HepG2 (cell line): Measurements from ENCODE around the gene ARGLU1. TPM values are rescaled to one million over a fixed set of nuclear protein-coding genes. Genes with fewer than 3 reads are reported as not detected.

Source experiments
- ATAC-seq: fragments of 200-7000 bp; cut with Tn5 transposase; 3 replicates; pipeline ENCODE4 v1.9.1; 2020; ENCODE audit warnings: mild to moderate bottlenecking, moderate library complexity
- BruUV-seq: library from RNA; stranded (reverse); fragments of 400-500 nt; replicated peaks from 2 replicates; lab custom pipeline; 2021; lab: Mats Ljungman, UMichigan
- CTCF ChIA-PET: fragments of 300-600 bp; formaldehyde crosslinking; extraction: SDS; loops from one replicate; lab custom pipeline; 2021; ENCODE audit warnings: low total read pairs, inconsistent platforms, low intra/inter-chr PET ratio; lab: Yijun Ruan, JAX
- POLR2A ChIA-PET: fragments of 350-600 bp; sonication (Branson Sonifier 250); formaldehyde crosslinking; loops from one replicate; lab custom pipeline; 2020; ENCODE audit warnings: antibody characterized with exemption, inconsistent platforms; lab: Yijun Ruan, JAX
- DNase-seq: peaks from one replicate; pipeline ENCODE4 v3.0.0-alpha.2; 2015; ENCODE audit warnings: low spot score
- FAIRE-seq: peaks from 3 replicates; lab custom pipeline; 2011; peaks lifted over from hg19 to GRCh38; lab: Jason Lieb, UNC
- H2AFZ ChIP-seq: one replicate; pipeline ENCODE4 v1.6.1; 2011; ENCODE audit warnings: low read length, inconsistent platforms
- H3K27ac ChIP-seq: fragments of 300-600 bp; 3 replicates; pipeline ENCODE4 v1.8.0; 2011; ENCODE audit warnings: mixed run types, mild to moderate bottlenecking, mixed read lengths, low read length, inconsistent platforms; ENCODE audit not compliant: insufficient read depth; ENCODE audit errors: extremely low read length
- H3K27me3 ChIP-seq, 2 experiments: fragments of 200-600 bp in 1 of 2; 2 replicates in 1 of 2; 3 replicates in 1 of 2; pipeline versions ENCODE4 v1.6.0 to v1.8.0; 2011; ENCODE audit warnings: low read length in 2 of 2, mild to moderate bottlenecking in 2 of 2, moderate library complexity in 2 of 2, inconsistent platforms in 1 of 2; ENCODE audit not compliant: insufficient read depth in 2 of 2, control insufficient read depth in 1 of 2
- H3K36me3 ChIP-seq, 2 experiments: fragments of 200-600 bp in 1 of 2; replicated peaks in 1 of 2; 2 replicates in 1 of 2; 3 replicates in 1 of 2; pipeline versions ENCODE4 v1.5.1 to v1.8.0; 2011; ENCODE audit warnings: low read length in 2 of 2, inconsistent platforms in 1 of 2; ENCODE audit not compliant: insufficient read depth in 2 of 2, control insufficient read depth in 1 of 2
- H3K4me1 ChIP-seq: 2 replicates; pipeline ENCODE4 v1.5.1; 2012; ENCODE audit warnings: low read length, inconsistent platforms; ENCODE audit not compliant: insufficient read depth
- H3K4me2 ChIP-seq: 2 replicates; pipeline ENCODE4 v1.6.0; 2011; ENCODE audit warnings: low read depth, low read length, inconsistent platforms
- H3K4me3 ChIP-seq, 3 experiments: fragments of 200-600 bp in 1 of 3; sonication (generic), shearing (Covaris generic) in 1 of 3; replicated peaks in 1 of 3; 2 replicates each; pipeline ENCODE4 v1.5.1; 2011 to 2016; ENCODE audit warnings: low read length in 3 of 3, inconsistent platforms in 2 of 3, low read depth in 2 of 3, mild to moderate bottlenecking in 2 of 3, control low read depth in 1 of 3, mixed read lengths in 1 of 3; ENCODE audit not compliant: insufficient read depth in 1 of 3
- H3K79me2 ChIP-seq: one replicate; pipeline ENCODE4 v1.6.1; 2011; ENCODE audit warnings: low read length, inconsistent platforms; ENCODE audit not compliant: insufficient read depth
- H3K9ac ChIP-seq: 2 replicates; pipeline ENCODE4 v1.6.0; 2011; ENCODE audit warnings: mild to moderate bottlenecking, low read depth, low read length, inconsistent platforms; ENCODE audit not compliant: insufficient read depth
- H3K9me3 ChIP-seq: 2 replicates; pipeline ENCODE4 v1.5.1; 2012; ENCODE audit warnings: mild to moderate bottlenecking, low read length
- H4K20me1 ChIP-seq: 2 replicates; pipeline ENCODE4 v1.6.0; 2011; ENCODE audit warnings: inconsistent platforms, mild to moderate bottlenecking, low read length, moderate library complexity; ENCODE audit not compliant: insufficient read depth
- AGO1 ChIP-seq: fragments of 200-400 bp; formaldehyde crosslinking; IDR thresholded peaks from 2 replicates; pipeline ENCODE4 v1.6.1; 2017; ENCODE audit warnings: mild to moderate bottlenecking, low read depth, low read length, moderate library complexity; ENCODE audit not compliant: poor library complexity, severe bottlenecking
- GTF3A ChIP-seq: sonication (generic); formaldehyde crosslinking; conservative IDR thresholded peaks from 2 replicates; pipeline ENCODE4 v1.4.0; 2020; ENCODE audit warnings: mild to moderate bottlenecking, missing genetic modification reagents
- MTF2 ChIP-seq: sonication (generic); formaldehyde crosslinking; IDR thresholded peaks from 2 replicates; pipeline ENCODE4 v1.5.0; 2020; ENCODE audit warnings: missing genetic modification reagents, borderline replicate concordance
- NFE2 ChIP-seq: sonication (generic); formaldehyde crosslinking; IDR thresholded peaks from 2 replicates; pipeline ENCODE4 v1.4.0; 2020; ENCODE audit warnings: missing genetic modification reagents
- NFYC ChIP-seq: IDR thresholded peaks from 2 replicates; pipeline ENCODE4 v1.6.1; 2016; ENCODE audit warnings: missing genetic modification reagents, missing compliant biosample characterization
- NR2C2 ChIP-seq: sonication (generic); formaldehyde crosslinking; IDR thresholded peaks from 2 replicates; pipeline ENCODE4 v1.4.0; 2020; ENCODE audit warnings: missing genetic modification reagents, mild to moderate bottlenecking, moderate library complexity, borderline replicate concordance
- RBFOX2 ChIP-seq: fragments of 200-400 bp; formaldehyde crosslinking; IDR thresholded peaks from 2 replicates; pipeline ENCODE4 v1.6.1; 2017; ENCODE audit warnings: low read depth, mild to moderate bottlenecking, low read length
- ZBTB1 ChIP-seq: sonication (generic); formaldehyde crosslinking; IDR thresholded peaks from 2 replicates; pipeline ENCODE4 v1.4.0; 2020; ENCODE audit warnings: missing genetic modification reagents, borderline replicate concordance
- ZMYM3 ChIP-seq: sonication (generic); formaldehyde crosslinking; IDR thresholded peaks from 2 replicates; pipeline ENCODE4 v1.5.1; 2020; ENCODE audit warnings: mild to moderate bottlenecking, missing genetic modification reagents
- ZNF160 ChIP-seq: sonication (generic); formaldehyde crosslinking; IDR thresholded peaks from 2 replicates; pipeline ENCODE4 v1.8.0; 2022; ENCODE audit warnings: mild to moderate bottlenecking, inconsistent platforms, missing genetic modification reagents
- ZNF678 ChIP-seq: sonication (generic); formaldehyde crosslinking; IDR thresholded peaks from 2 replicates; pipeline ENCODE4 v1.4.0; 2020; ENCODE audit warnings: mild to moderate bottlenecking, missing genetic modification reagents
- ZNF83 ChIP-seq: sonication (generic); formaldehyde crosslinking; IDR thresholded peaks from 2 replicates; pipeline ENCODE4 v1.4.0; 2020; ENCODE audit warnings: missing genetic modification reagents, mild to moderate bottlenecking, borderline replicate concordance
- WGBS: methylation state at CpG from one replicate; pipeline ENCODE4 v1.1.6; 2017; ENCODE audit warnings: low lambda C conversion rate; 5-methylcytosine and 5-hydroxymethylcytosine counted together
- in situ Hi-C: cut with HindIII; loops from 2 replicates; pipeline ENCODE4 v1.10.0; 2017; ENCODE audit warnings: low pct_unique_long_range_greater_than_20kb; ENCODE audit not compliant: extremely low pct_ligation_motif_present
- intact Hi-C: fragments of 100-400 bp; cut with micrococcal nuclease; formaldehyde crosslinking; loops from one replicate; pipeline ENCODE4 v1.10.0; 2022; ENCODE audit not compliant: unreplicated experiment
- polyA plus RNA-seq, 8 experiments: library from polyadenylated mRNA; depleted of rRNA in 3 of 8; stranded (reverse) in 7 of 8; unstranded in 1 of 8; fragments of >200 nt; fragmentation: Illumina TruSeq in 4 of 8; extraction: Trizol in 4 of 8; gene quantifications; 2 replicates each; pipeline versions ENCODE4 v1.2.1 to v1.2.3, GENCODE V29; 2011 to 2016; ENCODE audit warnings: low read depth in 4 of 8, missing spikeins in 1 of 8, mixed read lengths in 1 of 8; ENCODE audit not compliant: insufficient read depth in 1 of 8
- total RNA-seq, 5 experiments: library from RNA; depleted of rRNA; stranded (reverse); fragments of >200 nt; fragmentation: Illumina TruSeq; extraction: Trizol; gene quantifications; 2 replicates each; pipeline ENCODE4 v1.2.3, GENCODE V29; 2016; ENCODE audit warnings: low read depth in 1 of 5
- TF ChIP-seq, protein P1 (sequence below), 2 experiments: fragments of 450-650 bp in 1 of 2; sonication (generic) in 1 of 2; formaldehyde crosslinking; IDR thresholded peaks; 2 replicates each; pipeline versions ENCODE4 v1.5.0 to v1.8.0; 2020 to 2022; ENCODE audit warnings: mild to moderate bottlenecking in 1 of 2, missing genetic modification reagents in 1 of 2
- TF ChIP-seq, protein P2 (sequence below): IDR thresholded peaks from 2 replicates; pipeline ENCODE4 v1.6.1; 2016; ENCODE audit warnings: control low read depth
- TF ChIP-seq, protein P3 (sequence below): sonication (generic); formaldehyde crosslinking; IDR thresholded peaks from 2 replicates; pipeline ENCODE4 v1.4.0; 2020; ENCODE audit warnings: low read depth, mild to moderate bottlenecking, missing genetic modification reagents
- TF ChIP-seq, protein P4 (sequence below): sonication (generic); formaldehyde crosslinking; IDR thresholded peaks from 2 replicates; pipeline ENCODE4 v1.4.0; 2020; ENCODE audit warnings: missing genetic modification reagents; ENCODE audit errors: not compliant biosample characterization

Gene ARGLU1
- total and polyA plus RNA-seq, 2 of the 13 experiments (the other 11 are each of a cell fraction or from before 2014, with no cell fraction given): 47.1 to 70.6 TPM

DNA sequence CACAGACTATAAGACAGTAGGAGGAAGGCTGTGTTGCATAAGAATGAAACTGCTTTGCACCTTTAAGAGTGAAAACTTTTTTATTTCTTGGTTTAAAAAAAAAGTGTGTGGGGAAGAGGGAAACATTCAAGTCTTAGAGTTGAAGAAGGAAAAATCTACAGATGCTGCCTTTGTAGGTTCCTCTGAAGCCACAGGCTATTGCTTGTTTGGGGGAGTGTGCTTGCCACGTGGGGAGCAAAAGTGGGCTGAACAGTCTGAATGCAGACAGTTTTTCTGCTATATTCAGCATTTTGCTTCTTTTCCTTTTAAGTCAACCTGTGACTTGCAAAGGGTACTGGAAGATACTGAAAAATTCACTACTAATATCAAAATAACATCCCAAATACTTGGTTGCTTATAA is 69.4 kb downstream of the ARGLU1 start:
- no peaks in the 10 kb centered on the region for H3K36me3 ChIP-seq
- no peaks in the 10 kb centered on the region for H3K4me1 ChIP-seq
- CTCF ChIA-PET: no interaction called here
- FAIRE-seq (no peak), DNase-seq (no peak), ATAC-seq (no peak)
- H3K9me3 ChIP-seq: no peaks in the 10 kb centered on the region
- H3K4me3 ChIP-seq: no peak overlapping the region
- H3K79me2 ChIP-seq: no peaks in the 10 kb centered on the region
- in situ Hi-C loops (no loop called here), intact Hi-C loops (no loop called here)
- no peaks in the 10 kb centered on the region for H3K27me3 ChIP-seq
- no peaks in the 10 kb centered on the region for H4K20me1 ChIP-seq
- BruUV-seq: no TSS peak
- H2AFZ ChIP-seq: no peak overlapping the region
- 5% methylated on average over 1 of the region's 1 CpG for WGBS
- TF ChIP-seq, protein P1, sequence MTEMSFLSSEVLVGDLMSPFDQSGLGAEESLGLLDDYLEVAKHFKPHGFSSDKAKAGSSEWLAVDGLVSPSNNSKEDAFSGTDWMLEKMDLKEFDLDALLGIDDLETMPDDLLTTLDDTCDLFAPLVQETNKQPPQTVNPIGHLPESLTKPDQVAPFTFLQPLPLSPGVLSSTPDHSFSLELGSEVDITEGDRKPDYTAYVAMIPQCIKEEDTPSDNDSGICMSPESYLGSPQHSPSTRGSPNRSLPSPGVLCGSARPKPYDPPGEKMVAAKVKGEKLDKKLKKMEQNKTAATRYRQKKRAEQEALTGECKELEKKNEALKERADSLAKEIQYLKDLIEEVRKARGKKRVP (CRISPR knock-in tag; IDR thresholded peaks at IDR 0.05): no peak
- TF ChIP-seq RBFOX2 (no peak), NR2C2 (CRISPR knock-in tag) (no peak), AGO1 (no peak), ZNF160 (CRISPR knock-in tag) (no peak)
- no peak overlapping the region for H3K9ac ChIP-seq
- no peak overlapping the region for H3K4me2 ChIP-seq
- no peak overlapping the region for H3K27ac ChIP-seq
- POLR2A ChIA-PET: no interaction called here

DNA sequence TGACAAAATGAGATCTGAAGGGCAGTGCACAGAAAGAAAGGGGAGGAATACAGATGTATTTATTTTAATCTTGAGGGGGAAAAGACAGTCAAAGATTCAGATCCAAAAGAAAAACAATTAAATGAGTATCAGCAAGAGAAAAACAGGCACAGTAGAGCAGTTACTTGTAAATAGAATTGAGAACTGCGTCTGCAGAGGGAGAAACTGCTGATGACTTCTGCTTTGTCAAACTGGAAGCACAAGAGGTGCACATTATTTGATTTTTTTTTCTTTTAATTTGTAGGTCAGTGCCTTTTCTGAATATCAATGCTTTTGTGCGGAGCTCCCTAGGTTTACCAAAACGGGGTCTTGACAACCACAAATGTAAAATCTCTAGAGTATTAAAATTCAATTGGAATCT is 69.8 kb downstream of the ARGLU1 start:
- H3K27me3 ChIP-seq: no peaks in the 10 kb centered on the region
- in situ Hi-C loops: no loop called here
- BruUV-seq: no TSS peak
- no peaks in the 10 kb centered on the region for H3K36me3 ChIP-seq
- no peak overlapping the region for H3K27ac ChIP-seq
- H3K79me2 ChIP-seq: no peaks in the 10 kb centered on the region
- no peaks in the 10 kb centered on the region for H3K4me1 ChIP-seq
- H3K9me3 ChIP-seq: no peaks in the 10 kb centered on the region
- no peak overlapping the region for H3K9ac ChIP-seq
- ChIA-PET CTCF (no interaction called here), POLR2A (no interaction called here)
- WGBS: 22% methylated on average over 3 of the region's 3 CpGs
- FAIRE-seq (no peak), ATAC-seq (no peak), DNase-seq (no peak)
- H3K4me3 ChIP-seq: no peak overlapping the region
- H4K20me1 ChIP-seq: no peaks in the 10 kb centered on the region
- intact Hi-C loops: no loop called here
- H3K4me2 ChIP-seq: no peak overlapping the region
- no peak overlapping the region for H2AFZ ChIP-seq
- TF ChIP-seq ZNF83 (CRISPR knock-in tag) (no peak), ZNF678 (CRISPR knock-in tag) (no peak), ZMYM3 (CRISPR knock-in tag) (no peak), ZBTB1 (CRISPR knock-in tag) (no peak), NFE2 (no peak), GTF3A (no peak), MTF2 (CRISPR knock-in tag) (no peak), NFYC (CRISPR knock-in tag) (no peak)
- TF ChIP-seq, protein P2, sequence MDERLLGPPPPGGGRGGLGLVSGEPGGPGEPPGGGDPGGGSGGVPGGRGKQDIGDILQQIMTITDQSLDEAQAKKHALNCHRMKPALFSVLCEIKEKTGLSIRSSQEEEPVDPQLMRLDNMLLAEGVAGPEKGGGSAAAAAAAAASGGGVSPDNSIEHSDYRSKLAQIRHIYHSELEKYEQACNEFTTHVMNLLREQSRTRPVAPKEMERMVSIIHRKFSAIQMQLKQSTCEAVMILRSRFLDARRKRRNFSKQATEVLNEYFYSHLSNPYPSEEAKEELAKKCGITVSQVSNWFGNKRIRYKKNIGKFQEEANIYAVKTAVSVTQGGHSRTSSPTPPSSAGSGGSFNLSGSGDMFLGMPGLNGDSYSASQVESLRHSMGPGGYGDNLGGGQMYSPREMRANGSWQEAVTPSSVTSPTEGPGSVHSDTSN (CRISPR knock-in tag): no peak
- TF ChIP-seq, protein P3, sequence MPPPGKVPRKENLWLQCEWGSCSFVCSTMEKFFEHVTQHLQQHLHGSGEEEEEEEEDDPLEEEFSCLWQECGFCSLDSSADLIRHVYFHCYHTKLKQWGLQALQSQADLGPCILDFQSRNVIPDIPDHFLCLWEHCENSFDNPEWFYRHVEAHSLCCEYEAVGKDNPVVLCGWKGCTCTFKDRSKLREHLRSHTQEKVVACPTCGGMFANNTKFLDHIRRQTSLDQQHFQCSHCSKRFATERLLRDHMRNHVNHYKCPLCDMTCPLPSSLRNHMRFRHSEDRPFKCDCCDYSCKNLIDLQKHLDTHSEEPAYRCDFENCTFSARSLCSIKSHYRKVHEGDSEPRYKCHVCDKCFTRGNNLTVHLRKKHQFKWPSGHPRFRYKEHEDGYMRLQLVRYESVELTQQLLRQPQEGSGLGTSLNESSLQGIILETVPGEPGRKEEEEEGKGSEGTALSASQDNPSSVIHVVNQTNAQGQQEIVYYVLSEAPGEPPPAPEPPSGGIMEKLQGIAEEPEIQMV (CRISPR knock-in tag): no peak
- TF ChIP-seq, protein P4, sequence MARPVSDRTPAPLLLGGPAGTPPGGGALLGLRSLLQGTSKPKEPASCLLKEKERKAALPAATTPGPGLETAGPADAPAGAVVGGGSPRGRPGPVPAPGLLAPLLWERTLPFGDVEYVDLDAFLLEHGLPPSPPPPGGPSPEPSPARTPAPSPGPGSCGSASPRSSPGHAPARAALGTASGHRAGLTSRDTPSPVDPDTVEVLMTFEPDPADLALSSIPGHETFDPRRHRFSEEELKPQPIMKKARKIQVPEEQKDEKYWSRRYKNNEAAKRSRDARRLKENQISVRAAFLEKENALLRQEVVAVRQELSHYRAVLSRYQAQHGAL (CRISPR knock-in tag): no peak
